Coronary artery (tissue), 2 donors: ENCODE results near the gene ZNF808.
A peak's percentile ranks its signal among the peaks of the same experiment; 100 is the strongest.
"Not testable (repeated sequence)": the region's sequence is repeated elsewhere in the genome, so short reads cannot be mapped to it uniquely, and the experiment has no call there.

Experiments
- DNase-seq: peaks from one replicate; pipeline ENCODE4 v3.0.0-alpha.2; 2017; ENCODE audit warnings: low spot score
- H3K27ac ChIP-seq, 2 donors: fragments of 200-600 bp; sonication (generic); one replicate each; pipeline ENCODE4 v1.5.1; 2016 to 2019
- H3K4me3 ChIP-seq: fragments of 200-600 bp; sonication (generic); 2 replicates; pipeline ENCODE4 v1.5.1; 2016; ENCODE audit warnings: mild to moderate bottlenecking, moderate library complexity
- TF ChIP-seq, protein P1 (sequence below): fragments of 200-600 bp; sonication (generic); IDR thresholded peaks from one replicate; pipeline ENCODE4 v1.5.1; 2019; ENCODE audit warnings: antibody characterized with exemption

Gene ZNF808

DNA sequence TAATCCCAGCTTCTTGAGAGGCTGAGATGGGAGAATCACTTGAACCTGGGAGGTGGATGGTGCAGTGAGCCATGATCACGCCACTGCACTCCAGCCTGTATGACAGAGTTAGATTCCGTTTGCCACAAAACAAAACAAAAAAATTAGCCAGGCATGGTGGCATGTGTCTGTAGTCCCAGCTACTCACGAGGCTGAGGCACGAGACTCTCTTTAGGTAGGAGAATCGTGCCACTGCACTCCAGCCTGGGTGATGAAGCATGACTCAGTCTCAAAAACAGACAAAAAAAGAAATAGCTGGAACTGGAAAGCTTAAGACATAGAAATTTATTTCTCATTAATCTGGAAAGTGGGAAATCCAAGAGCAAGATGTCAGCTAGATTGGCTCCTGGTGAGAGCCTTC lies 20.2 kb upstream of the ZNF808 start:
- TF ChIP-seq, protein P1, sequence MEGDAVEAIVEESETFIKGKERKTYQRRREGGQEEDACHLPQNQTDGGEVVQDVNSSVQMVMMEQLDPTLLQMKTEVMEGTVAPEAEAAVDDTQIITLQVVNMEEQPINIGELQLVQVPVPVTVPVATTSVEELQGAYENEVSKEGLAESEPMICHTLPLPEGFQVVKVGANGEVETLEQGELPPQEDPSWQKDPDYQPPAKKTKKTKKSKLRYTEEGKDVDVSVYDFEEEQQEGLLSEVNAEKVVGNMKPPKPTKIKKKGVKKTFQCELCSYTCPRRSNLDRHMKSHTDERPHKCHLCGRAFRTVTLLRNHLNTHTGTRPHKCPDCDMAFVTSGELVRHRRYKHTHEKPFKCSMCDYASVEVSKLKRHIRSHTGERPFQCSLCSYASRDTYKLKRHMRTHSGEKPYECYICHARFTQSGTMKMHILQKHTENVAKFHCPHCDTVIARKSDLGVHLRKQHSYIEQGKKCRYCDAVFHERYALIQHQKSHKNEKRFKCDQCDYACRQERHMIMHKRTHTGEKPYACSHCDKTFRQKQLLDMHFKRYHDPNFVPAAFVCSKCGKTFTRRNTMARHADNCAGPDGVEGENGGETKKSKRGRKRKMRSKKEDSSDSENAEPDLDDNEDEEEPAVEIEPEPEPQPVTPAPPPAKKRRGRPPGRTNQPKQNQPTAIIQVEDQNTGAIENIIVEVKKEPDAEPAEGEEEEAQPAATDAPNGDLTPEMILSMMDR: no peak
- DNase-seq: no peak

DNA sequence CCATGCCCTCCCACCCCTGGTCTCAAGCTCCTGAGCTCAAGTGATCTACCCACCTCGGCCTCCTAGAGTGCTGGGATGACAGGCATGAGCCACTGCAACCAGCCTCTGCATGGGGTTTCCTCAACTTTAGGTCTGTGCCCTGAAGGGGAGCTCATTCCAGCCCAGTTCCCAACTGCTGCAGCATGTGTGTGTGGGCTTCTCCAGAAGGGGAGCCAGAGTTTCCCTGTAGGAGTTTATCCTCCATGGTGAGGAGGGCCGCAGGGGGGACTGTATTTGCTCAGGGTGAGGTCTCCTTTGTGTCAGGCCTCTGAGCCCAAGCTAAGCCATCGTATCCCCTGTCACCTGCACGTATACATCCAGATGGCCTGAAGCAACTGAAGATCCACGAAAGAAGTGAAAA lies 11.3 kb upstream of the ZNF808 start:
- H3K4me3 ChIP-seq: no peak overlapping the region
- no peak for DNase-seq
- H3K27ac ChIP-seq: no peak overlapping the region
- TF ChIP-seq, protein P1: no peak

More for the DNA sequence above, 20.2 kb upstream of the ZNF808 start:
- Histone ChIP-seq H3K27ac (no peak overlapping the region), H3K4me3 (no peak overlapping the region)

DNA sequence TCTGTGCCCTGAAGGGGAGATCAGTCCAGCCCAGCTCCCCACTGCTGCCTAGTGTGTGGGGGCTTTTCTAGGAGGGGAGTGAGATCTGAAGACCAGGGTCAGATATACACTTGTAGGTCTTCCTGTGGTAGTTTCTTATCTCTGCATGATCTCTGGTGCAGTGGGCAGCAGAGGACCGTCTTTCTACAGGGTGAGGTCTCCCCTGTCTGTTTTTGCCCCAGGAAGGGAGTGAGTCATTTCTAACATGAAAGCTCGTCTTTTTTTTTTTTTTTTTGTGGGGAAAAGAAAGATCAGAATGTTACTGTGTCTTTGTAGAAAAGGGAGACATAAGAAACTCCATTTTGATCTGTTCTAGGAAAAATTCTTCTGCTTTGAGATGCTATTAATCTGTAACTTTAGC lies 8.8 kb upstream of the ZNF808 start:
- TF ChIP-seq, protein P1: no peak
- no peak for DNase-seq
- no peak overlapping the region for H3K4me3 ChIP-seq
- no peak overlapping the region for H3K27ac ChIP-seq

DNA sequence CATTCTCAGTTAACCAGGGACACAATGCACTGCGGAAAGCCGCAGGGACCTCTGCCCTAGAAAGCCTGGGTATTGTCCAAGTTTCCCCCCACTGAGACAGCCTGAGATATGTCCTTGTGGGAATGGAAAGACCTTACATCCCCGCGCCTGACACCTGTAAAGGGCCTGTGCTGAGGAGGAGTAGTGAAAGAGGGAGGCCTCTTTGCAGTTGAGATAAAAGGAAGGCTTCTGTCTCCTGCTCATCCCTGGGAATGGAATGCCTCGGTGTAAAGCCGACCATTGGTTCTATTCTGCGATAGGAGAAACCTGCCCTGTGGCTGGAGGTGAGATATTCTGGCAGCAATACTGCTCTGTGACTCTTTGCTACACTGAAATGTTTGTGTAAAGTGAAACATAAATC lies 8.3 kb upstream of the ZNF808 start:
- DNase-seq, H3K4me3 ChIP-seq, H3K27ac ChIP-seq: not testable (repeated sequence)

DNA sequence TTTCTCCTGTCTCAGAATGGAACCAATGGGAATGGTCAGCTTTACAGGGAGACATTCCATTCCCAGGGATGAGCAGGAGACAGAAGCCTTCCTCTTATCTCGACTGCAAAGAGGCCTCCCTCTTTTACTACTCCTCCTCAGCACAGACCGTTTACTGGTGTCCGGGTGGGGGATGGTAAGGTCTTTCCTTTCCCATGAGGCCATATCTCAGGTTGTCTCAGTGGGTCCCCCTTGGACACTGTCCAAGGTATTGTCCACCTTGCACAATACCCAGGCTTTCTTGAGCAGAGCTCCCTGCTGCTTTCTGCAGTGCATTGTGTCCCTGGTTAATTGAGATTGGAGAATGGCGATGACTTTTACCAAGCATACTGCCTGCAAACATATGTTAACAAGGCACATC lies 7.5 kb upstream of the ZNF808 start:
- DNase-seq: no peak
- Histone ChIP-seq H3K27ac (no peak overlapping the region), H3K4me3 (no peak overlapping the region)
- TF ChIP-seq, protein P1: no peak

DNA sequence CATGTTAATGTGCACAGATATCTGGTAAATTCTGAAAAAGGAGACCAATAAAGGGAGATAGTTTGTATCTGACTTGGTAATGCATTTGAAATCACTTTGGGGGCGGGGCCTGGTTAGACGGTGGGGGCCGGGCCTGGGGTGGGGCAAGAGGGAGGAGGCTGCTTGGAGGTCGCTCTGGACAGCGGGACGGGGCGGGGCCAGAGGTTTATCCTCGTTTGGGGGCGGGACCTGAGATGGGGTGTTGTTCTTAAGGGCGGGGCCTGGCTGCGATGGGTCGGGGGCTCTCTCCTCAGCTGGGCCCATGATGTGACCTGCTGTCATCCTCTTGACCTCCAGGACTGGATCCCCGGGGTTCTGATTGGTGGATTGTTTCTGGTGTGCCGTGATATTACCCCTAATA lies 4.9 kb upstream of the ZNF808 start:
- TF ChIP-seq, protein P1: no peak
- Histone ChIP-seq H3K27ac (no peak overlapping the region), H3K4me3 (no peak overlapping the region)
- DNase-seq: no peak

DNA sequence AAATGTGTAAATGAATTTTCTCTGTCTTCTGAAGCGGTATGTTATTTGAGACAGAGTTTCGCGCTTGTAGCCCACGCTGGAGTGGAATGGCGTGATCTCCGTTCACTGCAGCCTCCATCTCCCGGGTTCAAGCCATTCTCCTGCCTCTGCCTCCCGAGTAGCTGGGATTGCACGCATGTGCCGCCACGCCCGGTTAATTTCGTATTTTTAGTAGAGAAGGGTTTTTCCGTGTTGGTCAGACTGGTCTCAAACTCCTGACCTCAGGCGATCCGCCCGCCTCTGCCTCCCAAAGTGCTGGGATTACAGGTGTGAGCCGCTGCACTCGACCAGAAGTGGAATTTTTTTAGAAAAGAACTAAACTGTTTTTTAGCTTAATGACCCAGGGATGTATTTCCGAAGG lies 3.4 kb upstream of the ZNF808 start:
- TF ChIP-seq, protein P1: no peak
- DNase-seq: no peak
- Histone ChIP-seq H3K27ac (no peak overlapping the region), H3K4me3 (no peak overlapping the region)

DNA sequence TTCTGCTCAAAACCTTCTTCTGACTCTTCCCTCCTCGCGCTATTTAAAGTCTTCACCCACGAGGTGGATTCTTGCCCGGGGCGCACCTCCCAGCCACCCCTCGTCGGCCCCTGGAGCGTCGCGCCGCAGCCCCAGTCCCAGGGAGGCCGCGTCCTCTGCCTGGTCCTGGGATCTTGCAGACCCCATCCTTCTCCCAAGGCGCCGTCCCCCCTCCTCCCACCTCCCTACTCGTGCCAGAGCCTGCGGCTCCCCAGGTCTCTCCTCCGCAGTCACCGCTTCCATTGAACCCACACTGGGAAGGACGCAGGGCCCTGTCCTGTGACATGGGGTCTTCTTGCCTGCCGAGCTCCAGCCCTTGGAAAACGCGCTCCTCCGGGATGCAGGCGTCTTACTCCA lies 486 bp downstream of the ZNF808 start:
- no peak for DNase-seq
- Histone ChIP-seq H3K4me3 (peak overlapping the region; percentile 93), H3K27ac (peak overlapping the region; percentile 82 to 93)
- TF ChIP-seq, protein P1: no peak
